ENCODE data around the gene RBM6. TPM values are rescaled to one million over a fixed set of nuclear protein-coding genes. Genes with fewer than 3 reads are reported as not detected.

Gene RBM6
- total and polyA plus RNA-seq, 2 donors (not counting 1 experiment from before 2014, with no cell fraction given), result 40.1 to 46.1 TPM

DNA sequence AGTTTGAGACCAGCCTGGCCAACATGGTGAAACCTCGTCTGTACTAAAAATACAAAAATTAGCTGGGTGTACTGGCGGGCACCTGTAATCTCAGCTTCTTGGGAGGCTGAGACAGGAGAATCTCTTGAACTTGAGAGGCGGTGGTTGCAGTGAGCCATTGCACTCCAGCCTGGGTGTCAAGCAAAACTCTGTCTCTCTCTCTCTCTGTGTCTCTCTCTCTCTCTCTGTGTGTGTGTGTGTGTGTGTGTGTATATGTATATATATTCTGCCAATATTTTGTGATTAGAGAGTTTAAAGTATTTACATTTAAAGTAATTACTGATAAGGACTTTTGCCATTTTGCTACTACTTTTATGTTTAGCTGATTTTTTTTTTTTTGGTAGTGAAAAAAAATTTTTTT is 15.7 kb downstream of the RBM6 start:
- Histone ChIP-seq H3K27ac (ENCODE audit: insufficient read depth, low read length) (no peak overlapping the region), H4K20me1 (ENCODE audit: control insufficient read depth, extremely low read depth, insufficient read depth, low read length) (no peaks in the 10 kb centered on the region), H3K9me3 (ENCODE audit: control insufficient read depth, insufficient read depth, low read depth, low read length) (no peaks in the 10 kb centered on the region), H3K4me3 (replicated peaks in 1 of 4; ENCODE audit: control extremely low read depth in 1 of 4, insufficient read depth in 1 of 4, low read depth in 3 of 4, low read length in 4 of 4) (no peak overlapping the region), H3K36me3 (ENCODE audit: control insufficient read depth, insufficient read depth, low read length) (no peaks in the 10 kb centered on the region), H3K9ac (ENCODE audit: insufficient read depth, low read length) (no peak overlapping the region), H3K79me2 (ENCODE audit: control insufficient read depth, insufficient read depth, low read length) (peaks cover 66% of the 10 kb centered on the region), H3K4me1 (ENCODE audit: control insufficient read depth, extremely low read depth, insufficient read depth, low read length) (peaks cover 8% of the 10 kb centered on the region), H3K27me3 (ENCODE audit: control insufficient read depth, insufficient read depth, low read length) (no peaks in the 10 kb centered on the region), H2AFZ (ENCODE audit: low read length) (no peak overlapping the region), H3K4me2 (ENCODE audit: extremely low read depth, insufficient read depth, low read length) (no peak overlapping the region)
- TF ChIP-seq, protein P1, sequence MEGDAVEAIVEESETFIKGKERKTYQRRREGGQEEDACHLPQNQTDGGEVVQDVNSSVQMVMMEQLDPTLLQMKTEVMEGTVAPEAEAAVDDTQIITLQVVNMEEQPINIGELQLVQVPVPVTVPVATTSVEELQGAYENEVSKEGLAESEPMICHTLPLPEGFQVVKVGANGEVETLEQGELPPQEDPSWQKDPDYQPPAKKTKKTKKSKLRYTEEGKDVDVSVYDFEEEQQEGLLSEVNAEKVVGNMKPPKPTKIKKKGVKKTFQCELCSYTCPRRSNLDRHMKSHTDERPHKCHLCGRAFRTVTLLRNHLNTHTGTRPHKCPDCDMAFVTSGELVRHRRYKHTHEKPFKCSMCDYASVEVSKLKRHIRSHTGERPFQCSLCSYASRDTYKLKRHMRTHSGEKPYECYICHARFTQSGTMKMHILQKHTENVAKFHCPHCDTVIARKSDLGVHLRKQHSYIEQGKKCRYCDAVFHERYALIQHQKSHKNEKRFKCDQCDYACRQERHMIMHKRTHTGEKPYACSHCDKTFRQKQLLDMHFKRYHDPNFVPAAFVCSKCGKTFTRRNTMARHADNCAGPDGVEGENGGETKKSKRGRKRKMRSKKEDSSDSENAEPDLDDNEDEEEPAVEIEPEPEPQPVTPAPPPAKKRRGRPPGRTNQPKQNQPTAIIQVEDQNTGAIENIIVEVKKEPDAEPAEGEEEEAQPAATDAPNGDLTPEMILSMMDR (conservative IDR thresholded peaks at IDR 0.05 in 1 of 2, IDR thresholded peaks at IDR 0.05 in 1 of 2; ENCODE audit: low read depth in 1 of 2, low read length in 2 of 2), result no peak
- TF ChIP-seq EZH2 (IDR thresholded peaks at IDR 0.05; ENCODE audit: low read length, missing control alignments), result no peak
- no peak for DNase-seq (ENCODE audit: low read depth in 2 of 2)

DNA sequence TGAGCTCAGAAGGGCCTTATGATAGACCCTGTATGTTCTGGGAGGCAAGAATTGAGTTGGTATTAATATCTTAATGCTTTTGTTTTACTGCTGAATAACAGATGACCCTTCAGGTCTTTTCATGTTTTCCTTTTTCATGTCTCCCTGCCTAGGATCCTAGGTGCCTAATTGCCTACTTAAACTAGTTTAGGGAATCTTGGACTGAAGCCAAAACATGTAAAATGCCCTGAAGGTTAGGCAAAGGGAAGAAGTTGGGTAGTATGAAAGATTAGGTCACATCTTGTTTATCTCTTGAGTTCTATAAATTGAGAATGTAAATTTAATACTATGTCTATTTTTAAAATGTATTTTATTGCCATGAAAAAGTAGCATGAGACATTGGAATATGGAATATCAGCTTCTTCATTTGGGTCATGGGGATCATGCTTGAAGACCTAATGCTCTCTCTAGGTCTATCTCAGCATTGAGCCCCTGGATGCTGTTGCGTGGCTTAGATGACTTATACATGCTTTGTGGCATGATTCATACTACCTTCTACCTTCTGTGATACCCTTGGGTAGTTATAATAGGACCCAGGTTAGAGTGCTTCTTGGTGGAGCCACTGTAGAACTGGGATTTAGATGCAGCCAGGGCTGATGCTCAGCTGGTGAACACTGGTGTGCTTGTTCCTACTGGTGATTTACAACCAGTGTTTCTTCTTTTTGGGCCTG is 26.4 kb downstream of the RBM6 start:
- H3K27ac ChIP-seq (ENCODE audit: insufficient read depth, low read length), result no peak overlapping the region
- no peak overlapping the region for H3K9ac ChIP-seq (ENCODE audit: insufficient read depth, low read length)
- H2AFZ ChIP-seq (ENCODE audit: low read length), result no peak overlapping the region
- H3K27me3 ChIP-seq (ENCODE audit: control insufficient read depth, insufficient read depth, low read length), result no peaks in the 10 kb centered on the region
- H4K20me1 ChIP-seq (ENCODE audit: control insufficient read depth, extremely low read depth, insufficient read depth, low read length), result no peaks in the 10 kb centered on the region
- H3K4me1 ChIP-seq (ENCODE audit: control insufficient read depth, extremely low read depth, insufficient read depth, low read length), result peaks cover 8% of the 10 kb centered on the region
- peak in 1 of 2 donors; percentile 38 for DNase-seq (ENCODE audit: low read depth in 2 of 2)
- no peak overlapping the region for H3K4me3 ChIP-seq (replicated peaks in 1 of 4; ENCODE audit: control extremely low read depth in 1 of 4, insufficient read depth in 1 of 4, low read depth in 3 of 4, low read length in 4 of 4)
- peak overlapping the region; percentile 59 for H3K4me2 ChIP-seq (ENCODE audit: extremely low read depth, insufficient read depth, low read length)
- no peaks in the 10 kb centered on the region for H3K9me3 ChIP-seq (ENCODE audit: control insufficient read depth, insufficient read depth, low read depth, low read length)
- H3K79me2 ChIP-seq (ENCODE audit: control insufficient read depth, insufficient read depth, low read length), result peaks cover 20% of the 10 kb centered on the region
- no peaks in the 10 kb centered on the region for H3K36me3 ChIP-seq (ENCODE audit: control insufficient read depth, insufficient read depth, low read length)
- TF ChIP-seq, protein P1 (conservative IDR thresholded peaks at IDR 0.05 in 1 of 2, IDR thresholded peaks at IDR 0.05 in 1 of 2; ENCODE audit: low read depth in 1 of 2, low read length in 2 of 2), result no peak
- TF ChIP-seq EZH2 (IDR thresholded peaks at IDR 0.05; ENCODE audit: low read length, missing control alignments), result no peak

DNA sequence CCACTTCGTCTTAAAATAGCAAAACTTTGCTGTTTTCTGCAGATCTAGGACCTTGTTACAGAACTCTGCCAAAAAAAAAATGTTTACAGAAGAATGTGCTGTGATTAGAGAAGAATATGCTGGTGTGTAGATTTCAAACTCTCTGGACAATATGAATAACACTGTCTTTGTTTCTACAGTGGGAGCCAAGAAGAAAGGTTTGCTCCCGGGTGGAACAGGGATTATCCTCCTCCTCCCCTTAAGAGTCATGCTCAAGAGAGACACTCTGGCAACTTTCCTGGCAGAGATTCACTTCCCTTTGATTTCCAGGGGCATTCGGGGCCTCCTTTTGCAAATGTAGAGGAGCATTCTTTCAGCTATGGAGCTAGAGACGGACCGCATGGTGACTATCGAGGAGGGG is 27.3 kb downstream of the RBM6 start:
- Histone ChIP-seq H3K27me3 (ENCODE audit: control insufficient read depth, insufficient read depth, low read length) (no peaks in the 10 kb centered on the region), H2AFZ (ENCODE audit: low read length) (no peak overlapping the region), H3K4me1 (ENCODE audit: control insufficient read depth, extremely low read depth, insufficient read depth, low read length) (peaks cover 8% of the 10 kb centered on the region), H4K20me1 (ENCODE audit: control insufficient read depth, extremely low read depth, insufficient read depth, low read length) (no peaks in the 10 kb centered on the region), H3K27ac (ENCODE audit: insufficient read depth, low read length) (no peak overlapping the region), H3K79me2 (ENCODE audit: control insufficient read depth, insufficient read depth, low read length) (peaks cover 19% of the 10 kb centered on the region), H3K9me3 (ENCODE audit: control insufficient read depth, insufficient read depth, low read depth, low read length) (no peaks in the 10 kb centered on the region), H3K4me2 (ENCODE audit: extremely low read depth, insufficient read depth, low read length) (peak overlapping the region; percentile 59), H3K4me3 (replicated peaks in 1 of 4; ENCODE audit: control extremely low read depth in 1 of 4, insufficient read depth in 1 of 4, low read depth in 3 of 4, low read length in 4 of 4) (no peak overlapping the region), H3K36me3 (ENCODE audit: control insufficient read depth, insufficient read depth, low read length) (no peaks in the 10 kb centered on the region), H3K9ac (ENCODE audit: insufficient read depth, low read length) (no peak overlapping the region)
- TF ChIP-seq, protein P1 (conservative IDR thresholded peaks at IDR 0.05 in 1 of 2, IDR thresholded peaks at IDR 0.05 in 1 of 2; ENCODE audit: low read depth in 1 of 2, low read length in 2 of 2), result no peak
- no peak for TF ChIP-seq EZH2 (IDR thresholded peaks at IDR 0.05; ENCODE audit: low read length, missing control alignments)
- peak; percentile 48 to 49 for DNase-seq (ENCODE audit: low read depth in 2 of 2)

All from fibroblast of lung (primary cell).